ENCODE results near the gene KRT39. TPM values are rescaled to one million over a fixed set of nuclear protein-coding genes. Genes with fewer than 3 reads are reported as not detected.

The KRT39 gene
- total and polyA plus RNA-seq, 10 of the 15 experiments (the other 5 are each of a cell fraction or from before 2014, with no cell fraction given) = not detected

GRCh38 chr17:40966848-40967247 is at the start of gene KRT39 (continued):
- TF ChIP-seq NFYB (IDR thresholded peaks at IDR 0.05; ENCODE audit: insufficient read depth, low read depth, low read length) = no peak
- no peak for TF ChIP-seq SIN3A (IDR thresholded peaks at IDR 0.05; ENCODE audit: low read depth, low read length)
- no peak for TF ChIP-seq CUX1 (IDR thresholded peaks at IDR 0.05; ENCODE audit: insufficient replicate concordance, low read depth, low read length)
- TF ChIP-seq NFYA (IDR thresholded peaks at IDR 0.05; ENCODE audit: borderline replicate concordance, low read depth, low read length) = no peak
- no peak for TF ChIP-seq PKNOX1 (IDR thresholded peaks at IDR 0.05)
- TF ChIP-seq YY1 (IDR thresholded peaks at IDR 0.05; ENCODE audit: low read depth, low read length) = no peak
- no peak for TF ChIP-seq SMARCA5 (IDR thresholded peaks at IDR 0.05)
- TF ChIP-seq USF1 (IDR thresholded peaks at IDR 0.05; ENCODE audit: borderline replicate concordance, extremely low read length, insufficient read depth, low read depth, low read length) = no peak

Measured in GM12878 (cell line).